Measurements from ENCODE around the gene PLEKHG5. TPM values are rescaled to one million over a fixed set of nuclear protein-coding genes. Genes with fewer than 3 reads are reported as not detected.

Gene PLEKHG5
- total RNA-seq, 1 experiment from 2014 or later, result 1.2 TPM

DNA sequence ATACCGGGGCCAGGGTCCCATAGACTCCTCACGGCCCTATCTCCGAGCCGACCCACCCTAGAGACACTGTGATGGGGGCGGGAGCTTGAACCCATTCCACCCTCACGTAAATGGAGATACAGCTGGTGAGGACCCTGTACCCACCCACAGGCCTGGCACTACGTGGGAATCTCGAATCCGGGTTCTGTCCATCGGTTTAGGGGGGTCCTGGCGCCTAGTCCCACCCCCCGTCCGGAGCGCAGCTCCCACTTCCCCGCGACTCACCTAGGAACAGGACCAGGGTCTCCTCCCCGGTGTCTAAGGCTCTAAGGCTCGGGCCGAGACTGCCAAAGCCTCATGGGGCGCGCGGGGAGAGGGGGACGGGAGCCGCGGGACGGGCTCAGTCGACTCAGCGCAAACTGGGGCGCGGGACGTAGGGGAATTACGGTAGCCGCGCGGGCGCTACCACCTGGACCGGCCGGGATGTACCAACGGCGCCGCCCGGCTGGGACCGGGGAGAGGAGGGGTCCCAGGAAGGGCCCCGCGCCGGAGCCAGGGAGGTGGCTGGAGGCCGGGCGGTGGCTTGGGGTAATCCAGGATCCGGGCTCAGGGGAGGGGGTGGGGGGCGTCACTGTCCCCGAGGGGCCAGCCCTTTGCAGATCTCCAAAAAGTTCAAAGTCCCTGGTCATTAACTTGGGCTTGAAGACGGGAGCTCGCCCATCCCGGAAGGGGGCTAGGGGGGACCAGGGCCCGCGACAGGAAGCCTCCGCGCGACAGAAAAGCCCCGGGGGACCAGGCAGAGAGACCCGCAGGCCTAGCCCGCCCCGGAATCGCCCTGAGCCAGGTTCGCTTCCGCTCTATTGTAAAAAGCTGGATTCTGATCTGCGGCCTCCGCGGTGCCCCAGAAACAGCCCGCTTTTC, 1.0 kb downstream of the PLEKHG5 start:
- Histone ChIP-seq H3K27me3 (peaks cover 7% of the 10 kb centered on the region; the same call in 1 of the 2 replicates), H3K4me3 (peak overlapping the region; percentile 49), H3K9me3 (no peaks in the 10 kb centered on the region), H3K36me3 (no peaks in the 10 kb centered on the region)
- peak; percentile 72 for DNase-seq

DNA sequence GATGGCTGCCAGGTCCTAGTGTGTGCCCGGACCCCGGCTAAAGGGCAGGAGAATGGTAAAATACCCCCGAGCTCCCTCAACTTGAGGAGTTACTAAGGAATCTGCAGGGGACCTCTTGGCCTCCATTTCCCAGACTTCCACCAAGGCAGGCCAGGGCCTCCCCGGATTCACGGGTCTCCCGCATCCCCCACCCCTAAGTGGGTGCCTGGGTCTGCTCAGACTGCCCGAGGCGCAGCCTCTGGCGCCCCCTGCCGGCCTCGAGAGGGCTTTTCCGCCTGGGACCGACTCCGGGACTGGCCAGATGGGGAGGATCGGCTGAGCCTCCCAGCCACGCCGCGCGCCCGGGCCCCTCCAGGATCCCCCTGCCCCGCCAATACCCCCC, 1.7 kb downstream of the PLEKHG5 start:
- peak overlapping the region; percentile 49 for H3K4me3 ChIP-seq
- H3K9me3 ChIP-seq, result no peaks in the 10 kb centered on the region
- peaks cover 7% of the 10 kb centered on the region; the same call in 1 of the 2 replicates for H3K27me3 ChIP-seq
- DNase-seq, result peak; percentile 70
- H3K36me3 ChIP-seq, result no peaks in the 10 kb centered on the region

DNA sequence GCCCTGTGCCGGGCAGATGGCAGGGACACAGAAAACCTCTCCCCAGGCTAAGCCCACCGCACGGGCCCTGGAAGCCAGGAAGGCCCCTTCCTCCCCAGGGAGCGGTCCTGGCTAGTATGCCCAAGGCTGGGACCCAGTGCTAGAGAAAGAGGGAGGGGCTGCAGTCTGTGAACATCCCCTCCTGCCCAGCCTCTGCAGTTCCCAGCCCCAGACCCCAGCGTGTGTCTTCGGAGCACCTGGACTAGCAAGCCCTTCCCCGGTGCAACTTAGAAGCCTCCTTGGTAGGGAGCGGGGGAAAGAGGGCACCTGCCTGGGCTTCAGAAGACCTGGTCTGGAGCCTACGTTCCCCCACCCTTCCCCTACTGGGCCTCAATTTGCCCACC, 2.1 kb downstream of the PLEKHG5 start:
- Histone ChIP-seq H3K36me3 (no peaks in the 10 kb centered on the region), H3K9me3 (no peaks in the 10 kb centered on the region), H3K4me3 (no peak overlapping the region; the same call in 1 of the 2 replicates), H3K27me3 (peaks cover 7% of the 10 kb centered on the region; the same call in 1 of the 2 replicates)
- DNase-seq, result no peak

DNA sequence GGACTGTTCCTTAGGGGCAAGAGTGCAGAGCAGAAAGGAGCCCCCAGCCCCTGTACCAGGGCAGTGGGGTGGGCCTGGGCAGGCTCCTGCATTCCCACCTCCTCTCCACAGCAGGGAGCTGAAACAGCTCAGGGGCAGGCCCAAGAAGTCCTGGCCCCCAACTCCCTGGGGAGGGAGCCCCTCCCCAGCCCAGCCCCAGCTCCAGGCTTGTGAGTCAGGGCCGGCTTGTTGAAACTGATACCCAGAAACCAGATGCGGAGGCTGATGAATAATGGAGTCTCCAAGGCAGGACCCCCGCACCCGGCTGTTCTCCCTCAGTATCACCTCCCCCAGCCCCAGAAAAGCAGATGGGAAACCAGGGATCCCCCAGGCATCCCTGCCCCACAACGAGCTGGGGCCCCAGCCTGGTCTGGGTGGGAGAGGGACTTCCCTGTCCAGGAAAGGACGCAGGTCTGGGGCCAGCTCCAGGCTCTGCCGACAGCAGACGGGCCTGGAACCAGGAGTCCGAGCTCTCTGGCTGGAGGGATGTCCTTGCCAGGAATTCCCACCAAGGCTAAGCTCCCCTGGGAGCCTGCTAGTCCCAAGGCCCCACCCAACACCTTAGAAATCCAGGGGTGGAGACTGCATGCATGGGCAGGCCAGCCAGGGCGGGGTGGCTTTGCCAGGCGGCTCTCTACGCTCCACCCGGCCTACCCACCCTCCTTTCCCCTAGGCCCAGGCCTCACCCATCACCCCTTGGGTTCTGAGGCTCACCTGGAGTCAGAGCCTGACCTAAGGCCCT, 2.7 kb downstream of the PLEKHG5 start:
- Histone ChIP-seq H3K27me3 (peaks cover 7% of the 10 kb centered on the region; the same call in 1 of the 2 replicates), H3K9me3 (no peaks in the 10 kb centered on the region), H3K36me3 (no peaks in the 10 kb centered on the region), H3K4me3 (no peak overlapping the region)
- no peak for DNase-seq

DNA sequence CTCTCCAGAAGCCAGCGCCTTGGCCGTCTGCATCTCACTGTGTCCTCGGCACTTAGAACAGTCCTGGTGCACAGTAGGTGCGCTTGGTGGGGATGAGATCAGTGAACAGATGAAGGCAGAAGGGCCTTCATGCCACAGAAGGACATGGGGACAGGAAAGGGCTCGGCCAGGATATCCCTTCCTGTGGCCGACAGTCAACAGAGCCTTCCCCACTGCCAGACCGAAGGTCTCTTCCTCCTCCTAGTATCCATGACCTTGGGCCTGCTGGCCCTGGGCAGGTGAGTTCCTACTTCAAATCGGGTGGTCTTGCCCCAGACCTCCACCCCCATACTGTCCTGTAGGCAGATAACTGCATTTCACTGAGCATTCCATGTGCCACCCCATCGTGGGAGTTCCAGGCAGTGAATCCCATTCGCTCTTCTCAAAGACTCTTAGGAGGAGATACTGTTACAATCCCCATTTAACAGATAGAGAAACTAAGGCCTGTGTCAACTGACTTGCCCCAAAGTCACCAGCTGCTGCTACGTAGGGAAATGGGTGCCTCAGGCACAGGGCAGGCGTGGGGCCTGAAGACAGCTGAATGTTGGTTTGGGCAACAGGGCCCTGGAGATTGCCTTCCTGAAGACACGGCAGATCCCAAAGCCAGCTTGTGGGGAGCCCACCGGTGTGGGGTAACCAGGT, 3.5 kb downstream of the PLEKHG5 start:
- no peaks in the 10 kb centered on the region for H3K9me3 ChIP-seq
- H3K4me3 ChIP-seq, result no peak overlapping the region
- H3K27me3 ChIP-seq, result peaks cover 7% of the 10 kb centered on the region; the same call in 1 of the 2 replicates
- no peak for DNase-seq
- no peaks in the 10 kb centered on the region for H3K36me3 ChIP-seq

DNA sequence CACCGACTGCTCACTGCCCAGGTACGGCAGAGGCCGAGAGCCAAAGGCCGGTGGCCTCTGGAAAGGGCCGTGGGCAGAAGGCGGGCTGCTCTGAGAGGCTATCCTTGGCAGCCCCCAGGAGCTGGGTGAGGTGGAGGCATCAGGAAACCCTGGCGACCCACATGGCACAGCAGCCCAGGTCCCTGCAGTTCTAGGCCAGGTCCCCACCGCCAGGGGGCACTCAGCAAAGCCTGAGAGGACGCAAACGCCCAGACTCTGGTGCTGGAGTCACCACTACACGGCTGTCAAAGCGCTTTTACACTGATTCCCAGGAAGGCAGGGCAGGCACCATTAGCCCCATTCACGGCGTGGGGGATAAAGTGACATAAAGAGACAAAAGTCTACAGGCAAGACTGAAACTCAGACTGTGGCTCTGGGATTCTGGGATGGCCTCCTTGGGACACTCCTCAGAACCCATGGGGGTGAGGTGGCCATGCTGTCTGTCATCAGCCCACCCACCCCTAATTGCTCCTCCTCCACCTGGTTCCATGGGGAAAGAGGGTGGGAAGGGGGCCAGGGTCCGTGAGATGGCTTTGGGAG, 4.9 kb downstream of the PLEKHG5 start:
- Histone ChIP-seq H3K27me3 (peaks cover 7% of the 10 kb centered on the region; the same call in 1 of the 2 replicates), H3K36me3 (no peaks in the 10 kb centered on the region), H3K4me3 (no peak overlapping the region), H3K9me3 (no peaks in the 10 kb centered on the region)
- DNase-seq, result peak; percentile 77

DNA sequence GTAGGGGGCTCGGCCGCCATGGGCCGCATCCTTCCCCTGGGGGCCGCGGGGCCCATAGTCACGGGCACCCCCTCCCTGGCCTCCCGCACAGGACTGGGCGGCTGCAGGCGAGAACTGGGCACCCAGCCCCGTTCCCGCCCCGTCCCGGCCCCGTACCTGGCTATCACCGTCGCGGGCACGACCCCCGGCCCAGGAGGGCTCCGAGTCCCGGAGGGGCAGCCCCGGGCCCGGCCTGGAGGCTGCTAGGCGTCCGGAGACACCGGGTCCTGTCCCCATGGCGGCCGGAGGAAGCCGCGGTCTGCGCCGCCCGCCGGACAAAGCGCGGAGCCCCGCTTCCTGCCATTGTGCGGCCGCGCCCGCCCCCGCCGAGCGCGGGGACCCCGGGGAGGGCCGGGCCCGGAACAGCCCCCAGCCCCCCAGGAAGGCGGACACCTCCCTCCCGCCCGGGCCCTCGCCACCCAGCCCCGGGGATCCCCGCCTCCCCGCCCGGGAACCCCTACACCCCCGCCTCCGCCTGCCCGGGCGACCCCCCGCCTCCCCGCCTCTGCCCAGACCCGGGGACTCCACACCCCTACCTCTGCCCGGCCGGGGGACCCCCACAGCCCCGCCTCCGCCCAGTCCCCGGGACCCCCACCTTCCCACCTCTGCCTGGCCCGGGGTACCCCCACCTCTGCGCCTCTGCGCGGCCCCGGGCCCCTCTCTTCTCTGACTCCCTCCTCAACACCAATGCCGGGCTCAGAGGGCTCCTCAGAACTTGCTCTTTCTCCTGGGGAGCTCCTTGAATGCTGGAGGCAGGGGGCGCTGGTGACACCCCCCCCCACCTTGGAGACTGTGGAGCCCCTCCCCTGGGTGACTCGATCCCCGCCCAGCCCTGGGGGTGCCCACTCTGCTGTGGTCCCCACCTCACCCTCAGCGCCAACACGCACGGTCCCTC, 6.0 kb downstream of the PLEKHG5 start:
- no peaks in the 10 kb centered on the region for H3K36me3 ChIP-seq
- H3K27me3 ChIP-seq, result peaks cover 7% of the 10 kb centered on the region; the same call in 1 of the 2 replicates
- no peak for DNase-seq
- H3K4me3 ChIP-seq, result no peak overlapping the region
- no peaks in the 10 kb centered on the region for H3K9me3 ChIP-seq

DNA sequence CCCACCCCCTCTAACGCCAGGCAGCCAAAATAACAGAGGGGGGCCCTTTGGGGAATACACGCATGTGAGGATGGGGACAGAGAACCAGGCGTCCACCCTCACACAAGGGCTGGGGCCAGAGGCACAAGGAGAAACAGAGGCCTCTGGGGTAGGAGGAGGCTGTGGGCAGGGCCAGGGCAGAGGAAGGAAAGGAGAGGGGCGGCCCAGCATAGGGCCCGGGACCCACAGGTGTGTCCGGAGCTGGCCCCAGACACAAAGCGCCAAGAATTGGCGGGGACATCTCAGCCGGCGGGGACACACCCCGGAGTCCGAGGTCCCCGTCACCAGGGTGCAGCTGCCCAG, 6.7 kb downstream of the PLEKHG5 start:
- Histone ChIP-seq H3K9me3 (no peaks in the 10 kb centered on the region), H3K4me3 (no peak overlapping the region), H3K36me3 (no peaks in the 10 kb centered on the region), H3K27me3 (peaks cover 7% of the 10 kb centered on the region; the same call in 1 of the 2 replicates)
- no peak for DNase-seq

DNA sequence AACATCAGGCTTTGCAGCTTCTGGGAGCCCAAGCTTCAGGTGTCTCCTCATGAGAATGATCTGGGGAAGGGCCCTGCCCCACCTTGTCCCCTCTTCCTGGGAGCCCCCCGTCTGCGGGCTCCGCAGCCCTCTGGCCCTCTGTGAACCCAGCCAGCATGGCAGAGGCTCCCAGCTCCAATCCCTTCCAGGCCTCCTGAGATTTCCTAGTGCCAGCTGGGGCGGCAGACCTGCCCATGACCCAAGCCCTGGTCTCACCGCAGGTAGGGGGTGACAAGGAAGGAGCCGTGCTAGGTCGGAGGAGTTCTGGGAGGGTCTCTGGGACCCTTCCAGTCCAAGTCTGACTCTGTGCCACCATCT, 7.7 kb downstream of the PLEKHG5 start:
- no peak for DNase-seq
- Histone ChIP-seq H3K27me3 (peaks cover 7% of the 10 kb centered on the region; the same call in 1 of the 2 replicates), H3K9me3 (no peaks in the 10 kb centered on the region), H3K36me3 (no peaks in the 10 kb centered on the region), H3K4me3 (no peak overlapping the region)

DNA sequence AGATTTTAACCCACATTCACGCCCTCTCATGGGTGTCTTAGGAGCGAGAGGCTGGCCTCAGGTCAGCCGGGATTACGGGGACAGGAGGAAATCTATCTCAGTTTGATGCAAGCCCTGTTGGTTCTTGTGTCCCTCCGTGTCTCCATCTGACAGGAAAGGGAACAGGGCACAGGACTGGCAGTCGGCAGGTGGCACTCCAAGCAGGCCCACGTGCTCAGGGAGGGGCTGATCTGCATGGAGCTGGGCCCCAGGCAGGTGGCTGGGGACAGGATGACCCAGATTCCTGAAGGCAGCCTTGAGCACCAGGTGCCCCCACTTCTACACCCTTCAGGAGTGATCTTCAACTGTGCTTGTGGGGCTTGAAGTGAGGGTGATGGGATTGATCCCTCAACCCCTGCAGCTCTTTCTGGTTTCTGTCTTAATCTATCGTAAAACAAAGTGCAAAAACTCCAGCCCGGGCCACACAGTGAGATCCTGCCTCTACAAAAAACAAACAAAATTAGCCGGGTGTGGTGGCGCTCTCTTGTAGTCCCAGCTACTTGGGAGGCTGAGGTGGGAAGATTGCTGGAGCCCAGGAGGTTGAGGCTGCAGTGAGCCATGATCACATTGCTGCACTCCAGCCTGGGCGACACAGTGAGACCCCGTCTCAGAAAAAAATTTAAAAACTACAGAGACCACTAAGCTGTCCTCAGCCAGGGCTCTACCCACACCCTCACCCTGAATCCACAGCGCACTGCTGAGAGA, 8.3 kb downstream of the PLEKHG5 start:
- H3K27me3 ChIP-seq, result peaks cover 7% of the 10 kb centered on the region; the same call in 1 of the 2 replicates
- no peak for DNase-seq
- H3K9me3 ChIP-seq, result no peaks in the 10 kb centered on the region
- no peaks in the 10 kb centered on the region for H3K36me3 ChIP-seq
- H3K4me3 ChIP-seq, result no peak overlapping the region

DNA sequence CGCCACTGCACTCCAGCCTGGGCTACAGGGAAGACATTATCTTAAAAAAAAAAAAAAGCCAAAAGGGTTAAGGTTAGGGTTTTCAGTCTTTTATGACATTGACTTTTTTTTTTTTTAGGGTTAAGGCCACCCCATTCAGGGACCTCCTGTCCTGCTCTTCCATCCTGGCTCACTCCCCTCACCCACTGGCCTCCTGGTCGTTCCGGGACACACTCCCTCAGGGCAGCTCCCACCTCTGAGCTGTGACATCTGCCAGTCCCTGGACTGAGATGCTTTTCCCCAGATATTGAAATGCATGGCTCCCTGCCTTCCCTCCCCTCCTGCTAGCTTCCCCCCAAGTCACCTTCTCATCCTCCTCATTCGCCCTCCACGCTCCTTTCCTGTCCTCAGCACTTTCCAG, 9.6 kb downstream of the PLEKHG5 start:
- DNase-seq, result no peak
- Histone ChIP-seq H3K36me3 (no peaks in the 10 kb centered on the region), H3K4me3 (no peak overlapping the region), H3K9me3 (no peaks in the 10 kb centered on the region), H3K27me3 (peaks cover 7% of the 10 kb centered on the region; the same call in 1 of the 2 replicates)

DNA sequence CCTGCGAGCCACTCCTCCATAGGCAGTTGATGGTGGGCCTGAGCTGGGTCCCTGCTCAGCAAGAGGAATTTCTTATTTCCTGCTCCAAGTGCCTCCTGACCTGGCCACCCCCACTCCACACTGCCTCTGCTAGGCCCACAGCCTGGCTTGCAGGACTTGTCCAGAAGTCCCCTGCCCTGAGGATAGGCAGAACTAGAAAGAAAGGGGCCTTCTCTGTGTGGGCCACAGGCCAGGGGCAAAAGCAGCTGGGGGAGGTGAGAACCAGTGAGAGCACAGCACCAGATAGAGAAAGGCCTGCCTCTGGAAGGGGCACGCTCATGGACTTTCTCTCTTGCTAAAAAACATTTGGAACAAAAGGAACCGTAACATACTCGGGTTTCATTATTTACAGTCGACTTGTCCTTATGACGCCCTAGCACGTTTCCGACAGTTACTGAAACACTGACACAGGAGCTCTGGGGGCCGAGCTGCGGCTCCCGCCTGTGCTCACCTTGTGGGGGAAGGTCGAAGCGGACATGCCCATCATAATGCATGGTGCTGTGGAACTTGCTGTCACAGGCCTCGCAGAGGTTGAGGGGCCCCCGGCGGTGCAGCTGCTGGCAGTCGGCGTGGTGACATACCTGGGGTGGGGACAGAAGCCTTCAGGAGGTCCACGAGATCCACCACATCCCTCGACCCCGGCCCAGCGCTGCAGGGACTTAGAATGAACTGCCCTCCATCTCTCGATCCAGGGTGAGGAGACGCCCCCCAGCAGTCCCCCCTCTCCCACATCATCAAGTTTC, 14.2 kb downstream of the PLEKHG5 start:
- no peak for DNase-seq
- no peaks in the 10 kb centered on the region for H3K9me3 ChIP-seq
- H3K36me3 ChIP-seq, result no peaks in the 10 kb centered on the region
- no peak overlapping the region for H3K4me3 ChIP-seq
- no peaks in the 10 kb centered on the region for H3K27me3 ChIP-seq

DNA sequence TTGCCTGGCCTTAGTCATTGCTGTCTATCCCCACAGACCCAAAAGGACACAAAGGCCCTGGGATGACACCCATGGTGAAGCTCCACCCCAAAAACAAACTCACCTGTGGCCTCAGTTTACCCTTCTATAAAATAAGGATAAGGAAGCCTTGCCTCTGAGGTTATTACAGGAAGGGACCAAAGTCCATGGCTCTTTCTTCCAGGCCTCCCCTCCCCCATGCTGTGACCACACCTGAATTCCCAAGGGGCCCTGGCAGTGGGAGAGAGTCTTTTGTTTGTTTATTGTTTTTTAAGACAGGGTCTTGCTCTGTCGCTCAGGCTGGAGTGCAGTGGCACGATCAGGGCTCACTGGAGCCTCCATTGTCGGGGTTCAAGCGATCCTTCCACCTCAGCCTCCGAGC, 15.0 kb downstream of the PLEKHG5 start:
- Histone ChIP-seq H3K9me3 (no peaks in the 10 kb centered on the region), H3K36me3 (no peaks in the 10 kb centered on the region), H3K27me3 (no peaks in the 10 kb centered on the region), H3K4me3 (no peak overlapping the region)
- no peak for DNase-seq

DNA sequence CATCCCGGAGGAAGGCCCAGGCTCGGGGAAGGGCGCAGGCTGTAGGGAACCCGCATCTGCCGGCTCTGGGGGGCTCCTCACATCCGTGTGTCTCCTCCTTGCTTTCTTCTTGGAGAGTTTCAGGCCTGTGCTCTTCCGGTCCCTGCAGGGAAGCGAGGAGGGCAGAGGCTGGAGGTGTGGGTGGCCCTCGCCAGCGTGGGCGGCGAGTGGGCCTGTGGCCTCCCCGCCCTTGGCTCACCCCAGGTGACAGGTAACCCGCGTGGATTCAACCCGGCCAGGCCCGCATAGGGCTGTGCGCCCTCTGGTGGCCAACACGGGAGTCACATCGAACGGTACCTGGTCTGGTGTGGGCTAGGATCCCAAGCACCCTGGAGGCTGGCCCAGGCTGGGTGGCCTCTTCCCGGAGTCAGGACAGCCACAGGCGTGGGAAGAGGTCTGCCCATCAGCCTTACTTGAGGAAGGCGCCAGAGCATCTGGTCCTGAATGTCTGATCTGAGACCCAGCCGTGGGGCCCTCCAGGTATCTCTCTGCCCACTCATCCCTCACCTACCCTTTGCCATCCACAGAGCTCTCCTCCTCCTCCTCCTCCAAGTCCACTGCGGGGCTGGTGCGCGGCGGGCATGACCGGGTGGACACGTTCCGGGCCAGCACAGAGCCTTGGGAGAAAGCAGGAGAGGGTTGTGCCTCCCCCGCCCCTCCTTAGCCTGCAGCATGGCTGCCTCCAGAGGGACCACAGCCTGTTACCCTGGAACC, 15.9 kb downstream of the PLEKHG5 start:
- Histone ChIP-seq H3K36me3 (no peaks in the 10 kb centered on the region), H3K27me3 (no peaks in the 10 kb centered on the region), H3K9me3 (no peaks in the 10 kb centered on the region), H3K4me3 (no peak overlapping the region)
- peak; percentile 39 for DNase-seq

Data from MG63 (cell line).